ENCODE data around the gene AUTS2.

DNA sequence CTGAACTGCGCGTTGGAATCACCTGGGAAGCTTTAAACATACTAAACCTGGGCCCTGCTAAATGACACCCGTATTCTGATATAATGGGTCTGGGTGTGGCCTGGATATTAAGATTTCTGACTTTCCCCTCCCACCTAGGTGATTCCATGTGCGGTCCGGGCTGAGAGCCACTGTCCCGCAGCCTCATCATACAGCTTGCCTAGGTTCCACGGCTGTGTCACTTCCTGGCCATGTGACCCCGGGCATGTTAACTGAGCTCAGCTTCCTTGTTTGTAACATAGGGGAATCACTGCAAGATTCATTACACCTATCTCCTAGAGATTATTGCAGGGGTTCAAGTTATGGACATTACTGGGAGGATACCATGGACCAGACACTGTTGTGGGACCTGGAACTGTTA is 1061.0 kb downstream of the AUTS2 start:
- no peak for TF ChIP-seq EZH2 (IDR thresholded peaks at IDR 0.05; ENCODE audit: insufficient read depth, poor library complexity, severe bottlenecking)
- no peak for TF ChIP-seq EZH2phosphoT487 (IDR thresholded peaks at IDR 0.05; ENCODE audit: insufficient read depth, low read depth)

All from GM23248 (cell line).